Panc1 (cell line): ENCODE results near the gene NDRG2. TPM values are rescaled to one million over a fixed set of nuclear protein-coding genes. Genes with fewer than 3 reads are reported as not detected.

ENCODE experiments used
- ATAC-seq: fragments of 200-7000 bp; cut with Tn5 transposase; 2 replicates; pipeline ENCODE4 v1.9.1; 2020; ENCODE audit warnings: mild to moderate bottlenecking, moderate library complexity
- BruUV-seq: library from RNA; stranded (reverse); fragments of 400-500 nt; replicated peaks from 2 replicates; lab custom pipeline; 2021; lab: Mats Ljungman, UMichigan
- CTCF ChIA-PET: fragments of 300-600 bp; sonication (Branson Sonifier 250); formaldehyde crosslinking; loops from one replicate; lab custom pipeline; 2022; ENCODE audit warnings: antibody characterized with exemption; lab: Charles Lee
- POLR2A ChIA-PET: fragments of 300-600 bp; sonication (Branson Sonifier 250); formaldehyde crosslinking; loops from one replicate; lab custom pipeline; 2022; ENCODE audit warnings: antibody characterized with exemption; lab: Charles Lee
- DNase-seq: peaks from one replicate; pipeline ENCODE4 v3.0.0-alpha.2; 2010; ENCODE audit warnings: low read depth, low spot score
- H3K27ac ChIP-seq: 2 replicates; pipeline ENCODE4 v1.5.1; 2011; ENCODE audit warnings: mild to moderate bottlenecking, low read length, inconsistent platforms
- H3K27me3 ChIP-seq: fragments of 200-500 bp; sonication (Bioruptor generic); 2 replicates; pipeline ENCODE4 v1.6.0; 2014; ENCODE audit warnings: low read length, inconsistent platforms; ENCODE audit not compliant: control insufficient read depth, insufficient read depth
- H3K36me3 ChIP-seq: fragments of 200-500 bp; sonication (Bioruptor generic); 2 replicates; pipeline ENCODE4 v1.5.1; 2014; ENCODE audit warnings: inconsistent platforms, mild to moderate bottlenecking, low read length, moderate library complexity; ENCODE audit not compliant: control insufficient read depth, insufficient read depth
- H3K4me1 ChIP-seq: 2 replicates; pipeline ENCODE4 v1.5.1; 2011; ENCODE audit warnings: inconsistent platforms, mild to moderate bottlenecking, low read length, moderate library complexity; ENCODE audit not compliant: control insufficient read depth, insufficient read depth
- H3K4me3 ChIP-seq, 2 experiments: 2 replicates each; pipeline ENCODE4 v1.5.1; 2011 to 2012; ENCODE audit warnings: low read depth in 2 of 2, low read length in 2 of 2, mild to moderate bottlenecking in 2 of 2, inconsistent platforms in 1 of 2, moderate library complexity in 1 of 2
- H3K9me3 ChIP-seq: fragments of 200-500 bp; sonication (Bioruptor generic); 2 replicates; pipeline ENCODE4 v1.5.1; 2014; ENCODE audit warnings: low read depth, mild to moderate bottlenecking, inconsistent platforms, low read length, moderate library complexity; ENCODE audit not compliant: control insufficient read depth, insufficient read depth
- CTCF ChIP-seq: fragments of 450-650 bp; IDR thresholded peaks from 2 replicates; pipeline ENCODE4 v1.5.1; 2017; ENCODE audit warnings: mild to moderate bottlenecking
- POLR2AphosphoS5 ChIP-seq: IDR thresholded peaks from 2 replicates; pipeline ENCODE4 v1.6.1; 2012; ENCODE audit warnings: mild to moderate bottlenecking, low read depth, low read length, moderate library complexity
- REST ChIP-seq, 2 experiments: IDR thresholded peaks; 2 replicates each; pipeline ENCODE4 v1.6.1; 2011 to 2012; ENCODE audit warnings: low read depth in 2 of 2, control low read depth in 1 of 2, low read length in 1 of 2, mild to moderate bottlenecking in 1 of 2, moderate library complexity in 1 of 2; ENCODE audit not compliant: insufficient read depth in 1 of 2
- SIN3A ChIP-seq: IDR thresholded peaks from 2 replicates; pipeline ENCODE4 v1.6.1; 2012; ENCODE audit warnings: low read depth, mild to moderate bottlenecking, low read length, moderate library complexity, borderline replicate concordance; ENCODE audit not compliant: insufficient read depth
- TCF7L2 ChIP-seq: IDR thresholded peaks from 2 replicates; pipeline ENCODE4 v1.6.1; 2011; ENCODE audit warnings: mild to moderate bottlenecking, low read depth, low read length, inconsistent platforms
- in situ Hi-C: cut with HindIII; loops from 2 replicates; pipeline ENCODE4 v1.10.0; 2016; ENCODE audit warnings: low sequenced_read_pairs, low pct_unique_long_range_greater_than_20kb
- intact Hi-C: fragments of 100-400 bp; cut with micrococcal nuclease; formaldehyde crosslinking; loops from one replicate; pipeline ENCODE4 v1.10.0; 2022; ENCODE audit not compliant: unreplicated experiment
- total RNA-seq: library from RNA; stranded (reverse); gene quantifications from one replicate; pipeline ENCODE4 v1.2.1, GENCODE V29; 2021; ENCODE audit not compliant: unreplicated experiment

The NDRG2 gene
- total RNA-seq, 1 experiment from 2014 or later = 1.6 TPM

- Histone ChIP-seq H3K9me3 (no peaks in the 10 kb centered on the region), H3K27ac (no peak overlapping the region), H3K27me3 (no peaks in the 10 kb centered on the region), H3K4me1 (no peaks in the 10 kb centered on the region), H3K36me3 (no peaks in the 10 kb centered on the region), H3K4me3 (no peak overlapping the region)
- ChIA-PET POLR2A (no interaction called here), CTCF (no interaction called here)
- DNase-seq (no peak), ATAC-seq (no peak)
- intact Hi-C loops = no loop called here
- no peak for TF ChIP-seq REST (IDR thresholded peaks at IDR 0.05; ENCODE audit: insufficient read depth in 1 of 2, low read depth in 2 of 2, low read length in 1 of 2)
- TF ChIP-seq CTCF = no peak
- no peak for TF ChIP-seq SIN3A
- TF ChIP-seq POLR2AphosphoS5 = no peak
- TF ChIP-seq TCF7L2 = no peak
- no TSS peak for BruUV-seq
- in situ Hi-C loops = no loop called here
These were observed 46.2 kb downstream of the NDRG2 start for GRCh38 chr14:20978687-20979086.

- POLR2A ChIA-PET = no interaction called here
- intact Hi-C loops (no loop called here), in situ Hi-C loops (no loop called here)
- CTCF ChIA-PET = no interaction called here
- Histone ChIP-seq H3K4me1 (no peaks in the 10 kb centered on the region), H3K9me3 (no peaks in the 10 kb centered on the region), H3K36me3 (no peaks in the 10 kb centered on the region), H3K4me3 (no peak overlapping the region), H3K27ac (no peak overlapping the region), H3K27me3 (no peaks in the 10 kb centered on the region)
- ATAC-seq (no peak), DNase-seq (no peak)
- TF ChIP-seq TCF7L2 (no peak), REST (IDR thresholded peaks at IDR 0.05; ENCODE audit: insufficient read depth in 1 of 2, low read depth in 2 of 2, low read length in 1 of 2) (no peak), SIN3A (no peak), CTCF (no peak), POLR2AphosphoS5 (no peak)
- BruUV-seq = no TSS peak
These were observed 48.6 kb downstream of the NDRG2 start for GRCh38 chr14:20976291-20976690.
